Activated CD4-positive, alpha-beta T cell treated with anti-CD3 and anti-CD28 coated beads, Interleukin-2, amount 50 U/mL, for 48 hours (primary cell): ENCODE results near the gene KCNIP1.
"Not testable (repeated sequence)": the region's sequence is repeated elsewhere in the genome, so short reads cannot be mapped to it uniquely, and the experiment has no call there.

Experiments
- DNase-seq, 2 experiments: peaks; one replicate each; pipeline ENCODE4 v3.0.0-alpha.2; 2020

KCNIP1 gene

GRCh38 chr5:170732685-170733084 is 228.9 kb downstream of the KCNIP1 start:
- no peak for DNase-seq

- DNase-seq = no peak
Observed at GRCh38 chr5:170736966-170737365, 233.1 kb downstream of the KCNIP1 start.

DNA sequence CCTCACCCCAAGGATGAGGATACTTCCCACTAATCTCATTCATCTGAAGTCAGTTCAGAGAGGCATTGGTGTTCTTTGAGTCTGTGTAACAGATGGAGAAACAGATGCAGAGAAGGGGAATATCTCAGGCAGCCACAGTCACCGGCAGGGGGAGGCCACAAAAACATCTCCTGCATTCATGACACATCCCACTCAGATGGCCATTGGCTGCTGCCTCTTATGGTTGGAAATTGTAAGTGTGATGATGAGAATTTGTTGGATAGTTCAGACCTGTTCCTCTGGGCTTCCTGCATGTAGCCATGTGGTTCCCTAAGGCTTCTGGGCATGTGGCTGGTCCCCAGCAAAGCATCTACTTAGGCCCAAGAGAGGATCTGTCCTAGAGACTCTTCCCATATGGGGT is 233.8 kb downstream of the KCNIP1 start:
- DNase-seq = no peak

GRCh38 chr5:170738840-170739239 is 235.0 kb downstream of the KCNIP1 start:
- DNase-seq = no peak

GRCh38 chr5:170739446-170739845 is 235.6 kb downstream of the KCNIP1 start:
- no peak for DNase-seq

GRCh38 chr5:170740551-170741205 is 236.9 kb downstream of the KCNIP1 start:
- DNase-seq = no peak

GRCh38 chr5:170741801-170742200 is 238.0 kb downstream of the KCNIP1 start:
- no peak for DNase-seq

- DNase-seq = no peak
Observed at GRCh38 chr5:170743876-170744212, 240.0 kb downstream of the KCNIP1 start.

- no peak for DNase-seq
Observed at GRCh38 chr5:170745481-170746071, 241.8 kb downstream of the KCNIP1 start.

DNA sequence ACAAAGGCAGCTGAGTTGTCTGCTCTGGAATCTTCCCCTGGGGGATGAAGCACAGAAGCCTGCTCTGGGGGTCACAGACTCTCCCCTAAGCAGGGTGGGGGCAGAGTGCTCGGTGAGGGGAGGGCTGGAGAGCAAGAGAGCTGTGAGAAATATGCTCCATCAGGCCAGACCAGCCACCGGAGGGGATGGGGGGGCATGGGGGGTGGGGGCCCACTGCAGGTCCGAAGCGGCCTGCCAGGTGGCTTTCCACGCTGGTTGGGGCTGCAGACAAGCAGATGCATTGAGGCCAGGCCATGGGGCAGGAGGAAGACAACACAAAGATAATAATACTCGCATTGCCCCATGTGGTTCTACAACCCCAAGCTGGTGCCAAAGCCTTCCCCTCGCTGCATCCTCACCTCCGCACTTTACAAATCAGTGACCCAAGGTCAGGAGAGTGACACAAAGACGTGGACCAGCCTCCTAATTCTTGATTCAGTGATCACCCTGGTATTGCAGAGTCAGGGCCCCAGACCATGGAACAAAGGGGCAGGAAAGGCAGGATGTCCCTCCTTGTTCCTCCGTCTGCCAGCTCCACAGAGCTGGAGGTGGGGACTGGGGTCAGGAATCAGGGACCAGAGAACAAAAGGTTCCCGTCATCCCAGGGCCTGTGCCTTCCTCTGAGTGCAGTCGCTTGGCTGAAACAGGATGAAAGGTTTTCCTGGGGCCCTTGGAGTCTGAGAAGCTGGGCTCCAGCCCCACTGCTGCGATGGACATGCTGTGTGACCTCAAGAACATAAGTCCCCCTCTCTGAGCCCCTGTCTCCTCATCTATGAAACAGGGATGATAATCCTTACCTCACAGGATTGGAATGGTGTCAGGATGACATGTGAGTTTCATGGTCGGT is 242.5 kb downstream of the KCNIP1 start:
- DNase-seq = no peak

- no peak for DNase-seq
Observed at GRCh38 chr5:170746961-170747340, 243.1 kb downstream of the KCNIP1 start.

DNA sequence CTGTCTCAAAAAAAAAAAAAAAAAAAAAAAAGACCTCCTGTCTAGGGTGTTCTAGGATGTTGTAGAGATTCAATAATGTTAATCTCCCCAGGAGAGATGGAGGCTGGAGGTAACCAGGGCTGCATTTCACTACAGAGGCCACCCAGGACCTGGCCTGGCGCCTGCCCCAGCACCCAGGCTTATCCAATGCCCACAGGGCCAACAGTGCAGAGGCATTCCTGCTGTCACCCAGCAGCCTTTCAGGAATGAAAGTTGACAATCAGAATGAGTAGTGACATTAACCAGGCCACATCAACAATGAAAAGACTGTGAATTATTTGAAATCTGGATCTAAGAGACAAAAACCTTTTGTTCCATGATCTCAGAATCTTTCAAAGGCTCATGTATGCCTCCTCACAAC is 243.5 kb downstream of the KCNIP1 start:
- DNase-seq = no peak

DNA sequence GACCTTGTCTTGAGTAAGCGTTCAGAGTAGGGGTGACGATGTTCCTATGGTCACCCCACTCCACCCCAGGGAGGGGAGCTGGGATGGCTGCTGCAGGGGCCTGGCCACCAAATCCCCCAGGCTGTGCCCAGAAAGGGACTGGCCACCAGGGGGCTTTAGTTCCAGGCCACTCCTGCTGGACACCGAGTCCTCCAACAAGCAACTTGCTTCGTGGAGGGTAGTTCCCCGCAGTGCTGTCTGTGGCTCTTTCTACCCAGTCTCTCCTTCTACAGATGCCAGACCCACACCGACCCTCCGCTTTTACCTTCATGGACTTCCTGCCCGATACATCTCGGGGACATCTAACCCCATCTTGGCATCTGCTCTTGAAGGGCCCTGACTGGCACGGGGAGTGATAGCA is 244.0 kb downstream of the KCNIP1 start:
- no peak for DNase-seq

GRCh38 chr5:170748951-170749471 is 245.2 kb downstream of the KCNIP1 start:
- no peak for DNase-seq

GRCh38 chr5:170749911-170750431 is 246.2 kb downstream of the KCNIP1 start:
- no peak for DNase-seq

GRCh38 chr5:170750791-170751190 is 247.0 kb downstream of the KCNIP1 start:
- DNase-seq = no peak

- DNase-seq = no peak
Observed at GRCh38 chr5:170751631-170752030, 247.8 kb downstream of the KCNIP1 start.

- no peak for DNase-seq
Observed at GRCh38 chr5:170752257-170753215, 248.7 kb downstream of the KCNIP1 start.

- no peak for DNase-seq
Observed at GRCh38 chr5:170753311-170753710, 249.5 kb downstream of the KCNIP1 start.

DNA sequence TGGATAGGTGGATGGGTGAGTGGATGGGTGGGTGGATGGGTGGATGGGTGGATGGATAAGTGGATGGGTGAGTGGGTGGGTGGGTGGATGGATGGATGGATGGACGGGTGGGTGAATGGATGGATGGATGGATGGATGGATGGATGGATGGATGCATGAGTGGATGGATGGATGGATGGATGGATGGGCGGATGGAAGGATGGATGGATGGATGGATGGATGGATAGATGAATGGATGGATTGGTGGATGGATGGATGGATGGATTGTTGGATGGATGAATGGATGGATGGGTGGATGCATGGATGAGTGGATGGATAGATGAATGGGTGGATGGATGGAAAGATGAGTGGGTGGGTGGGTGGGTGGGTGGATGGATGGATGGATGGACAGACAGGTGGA is 250.7 kb downstream of the KCNIP1 start:
- not testable (repeated sequence) for DNase-seq

GRCh38 chr5:170755679-170756456 is 252.0 kb downstream of the KCNIP1 start:
- DNase-seq = no peak

DNA sequence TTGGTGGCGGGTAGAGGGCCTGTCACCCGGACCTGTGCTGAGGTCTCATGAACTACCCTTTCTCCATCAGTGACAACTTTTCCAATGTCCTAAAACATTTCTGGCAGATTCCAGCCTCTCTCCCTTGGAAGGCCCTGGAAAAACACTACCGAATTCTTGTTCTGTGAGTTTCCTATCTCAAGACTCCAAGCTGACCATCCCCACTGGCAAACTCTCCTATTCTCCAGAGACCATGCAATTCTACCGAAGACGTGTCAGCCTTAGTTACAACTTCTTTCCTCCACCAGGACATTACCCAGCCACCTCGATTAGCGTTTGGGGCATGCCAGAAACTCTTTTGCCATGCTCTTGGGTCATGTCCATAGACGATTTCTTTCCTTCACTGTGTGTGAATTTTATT is 252.9 kb downstream of the KCNIP1 start:
- DNase-seq = no peak
